Measurements from ENCODE around the gene LONP1. TPM values are rescaled to one million over a fixed set of nuclear protein-coding genes. Genes with fewer than 3 reads are reported as not detected.

LONP1 gene
- polyA plus RNA-seq, 2 of the 4 experiments (the other 2 are of a cell fraction): 42.7 to 68.9 TPM

DNA sequence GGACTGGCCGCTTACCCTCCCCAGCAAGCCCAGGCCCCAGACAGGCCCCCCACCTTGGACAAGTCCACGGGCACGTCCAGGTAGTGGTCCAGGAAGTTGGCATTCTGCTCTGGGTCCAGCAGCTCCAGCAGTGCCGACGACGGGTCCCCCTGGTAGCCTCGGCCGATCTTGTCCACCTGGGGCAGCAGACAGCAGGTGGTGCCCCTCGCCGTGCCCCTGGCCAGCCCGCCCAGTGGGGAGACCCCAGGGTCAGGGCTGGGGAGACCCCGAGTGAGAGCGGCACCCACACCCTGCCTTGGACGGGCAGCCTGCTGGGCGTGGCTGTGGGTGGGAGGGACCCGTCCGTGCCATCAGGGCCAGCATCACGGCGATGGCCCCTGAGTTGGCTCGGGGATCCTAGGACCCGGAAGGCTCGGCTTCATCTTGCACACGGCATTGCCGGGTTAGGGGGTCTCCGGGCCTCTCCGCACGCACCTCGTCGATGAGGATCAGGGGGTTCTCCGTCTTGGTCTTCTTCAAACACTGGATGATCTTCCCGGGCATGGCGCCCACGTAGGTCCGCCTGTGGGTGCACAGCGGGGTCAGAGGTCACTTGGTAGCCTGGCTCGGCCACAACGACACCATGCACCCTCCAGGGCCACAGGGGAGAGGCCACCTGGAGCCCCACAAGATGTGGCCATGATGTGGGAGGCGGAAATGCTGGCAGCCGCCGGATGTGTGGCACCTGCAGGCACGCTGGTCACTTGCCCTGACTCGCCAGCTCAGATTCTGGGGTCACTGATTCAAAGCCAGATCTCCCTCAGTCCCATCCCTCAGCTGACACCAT lies 23.5 kb downstream of the LONP1 start:
- no peaks in the 10 kb centered on the region for H3K9me3 ChIP-seq
- ATAC-seq (no peak), DNase-seq (ENCODE audit: low read depth in 1 of 2, low spot score in 1 of 2) (no peak), FAIRE-seq (no peak)
- no peak overlapping the region for H3K27ac ChIP-seq
- ChIA-PET CTCF (no interaction called here), POLR2A (no interaction called here)
- H3K4me2 ChIP-seq: no peak overlapping the region
- peaks cover 13% of the 10 kb centered on the region for H3K4me1 ChIP-seq
- 91% methylated on average over 13 of the region's 42 CpGs for WGBS (ENCODE audit: missing lambda C conversion rate)
- no peak overlapping the region for H3K4me3 ChIP-seq
- TF ChIP-seq POLR2AphosphoS2 (conservative IDR thresholded peaks at IDR 0.05; ENCODE audit: low read length) (no peak), ZNF302 (CRISPR knock-in tag; IDR thresholded peaks at IDR 0.05) (no peak), MAZ (IDR thresholded peaks at IDR 0.05; ENCODE audit: borderline replicate concordance, low read depth, low read length) (no peak), EHF (CRISPR knock-in tag; IDR thresholded peaks at IDR 0.05) (no peak), POLR2A (IDR thresholded peaks at IDR 0.05; ENCODE audit: low read length) (no peak), RAD21 (conservative IDR thresholded peaks at IDR 0.05 in 1 of 2, IDR thresholded peaks at IDR 0.05 in 1 of 2) (no peak), CHD2 (IDR thresholded peaks at IDR 0.05; ENCODE audit: low read length, partially characterized antibody) (no peak), CBX2 (IDR thresholded peaks at IDR 0.05; ENCODE audit: borderline replicate concordance, low read depth) (no peak), HEYL (CRISPR knock-in tag; IDR thresholded peaks at IDR 0.05) (no peak), ZFP36 (IDR thresholded peaks at IDR 0.05; ENCODE audit: borderline replicate concordance, partially characterized antibody) (no peak), TFCP2L1 (CRISPR knock-in tag; IDR thresholded peaks at IDR 0.05) (no peak), BHLHE40 (IDR thresholded peaks at IDR 0.05; ENCODE audit: low read depth, low read length) (no peak), ESRRA (IDR thresholded peaks at IDR 0.05; ENCODE audit: borderline replicate concordance, low read length) (no peak), KDM5A (IDR thresholded peaks at IDR 0.05) (no peak), NFE2L2 (conservative IDR thresholded peaks at IDR 0.05; ENCODE audit: low read length) (no peak), HOXB5 (CRISPR knock-in tag; IDR thresholded peaks at IDR 0.05) (no peak)
- TF ChIP-seq, protein P1, sequence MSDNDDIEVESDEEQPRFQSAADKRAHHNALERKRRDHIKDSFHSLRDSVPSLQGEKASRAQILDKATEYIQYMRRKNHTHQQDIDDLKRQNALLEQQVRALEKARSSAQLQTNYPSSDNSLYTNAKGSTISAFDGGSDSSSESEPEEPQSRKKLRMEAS (IDR thresholded peaks at IDR 0.05): no peak
- TF ChIP-seq, protein P2, sequence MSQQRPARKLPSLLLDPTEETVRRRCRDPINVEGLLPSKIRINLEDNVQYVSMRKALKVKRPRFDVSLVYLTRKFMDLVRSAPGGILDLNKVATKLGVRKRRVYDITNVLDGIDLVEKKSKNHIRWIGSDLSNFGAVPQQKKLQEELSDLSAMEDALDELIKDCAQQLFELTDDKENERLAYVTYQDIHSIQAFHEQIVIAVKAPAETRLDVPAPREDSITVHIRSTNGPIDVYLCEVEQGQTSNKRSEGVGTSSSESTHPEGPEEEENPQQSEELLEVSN (IDR thresholded peaks at IDR 0.05; ENCODE audit: borderline replicate concordance, low read depth): no peak
- TF ChIP-seq, protein P3, sequence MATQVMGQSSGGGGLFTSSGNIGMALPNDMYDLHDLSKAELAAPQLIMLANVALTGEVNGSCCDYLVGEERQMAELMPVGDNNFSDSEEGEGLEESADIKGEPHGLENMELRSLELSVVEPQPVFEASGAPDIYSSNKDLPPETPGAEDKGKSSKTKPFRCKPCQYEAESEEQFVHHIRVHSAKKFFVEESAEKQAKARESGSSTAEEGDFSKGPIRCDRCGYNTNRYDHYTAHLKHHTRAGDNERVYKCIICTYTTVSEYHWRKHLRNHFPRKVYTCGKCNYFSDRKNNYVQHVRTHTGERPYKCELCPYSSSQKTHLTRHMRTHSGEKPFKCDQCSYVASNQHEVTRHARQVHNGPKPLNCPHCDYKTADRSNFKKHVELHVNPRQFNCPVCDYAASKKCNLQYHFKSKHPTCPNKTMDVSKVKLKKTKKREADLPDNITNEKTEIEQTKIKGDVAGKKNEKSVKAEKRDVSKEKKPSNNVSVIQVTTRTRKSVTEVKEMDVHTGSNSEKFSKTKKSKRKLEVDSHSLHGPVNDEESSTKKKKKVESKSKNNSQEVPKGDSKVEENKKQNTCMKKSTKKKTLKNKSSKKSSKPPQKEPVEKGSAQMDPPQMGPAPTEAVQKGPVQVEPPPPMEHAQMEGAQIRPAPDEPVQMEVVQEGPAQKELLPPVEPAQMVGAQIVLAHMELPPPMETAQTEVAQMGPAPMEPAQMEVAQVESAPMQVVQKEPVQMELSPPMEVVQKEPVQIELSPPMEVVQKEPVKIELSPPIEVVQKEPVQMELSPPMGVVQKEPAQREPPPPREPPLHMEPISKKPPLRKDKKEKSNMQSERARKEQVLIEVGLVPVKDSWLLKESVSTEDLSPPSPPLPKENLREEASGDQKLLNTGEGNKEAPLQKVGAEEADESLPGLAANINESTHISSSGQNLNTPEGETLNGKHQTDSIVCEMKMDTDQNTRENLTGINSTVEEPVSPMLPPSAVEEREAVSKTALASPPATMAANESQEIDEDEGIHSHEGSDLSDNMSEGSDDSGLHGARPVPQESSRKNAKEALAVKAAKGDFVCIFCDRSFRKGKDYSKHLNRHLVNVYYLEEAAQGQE (IDR thresholded peaks at IDR 0.05): no peak

DNA sequence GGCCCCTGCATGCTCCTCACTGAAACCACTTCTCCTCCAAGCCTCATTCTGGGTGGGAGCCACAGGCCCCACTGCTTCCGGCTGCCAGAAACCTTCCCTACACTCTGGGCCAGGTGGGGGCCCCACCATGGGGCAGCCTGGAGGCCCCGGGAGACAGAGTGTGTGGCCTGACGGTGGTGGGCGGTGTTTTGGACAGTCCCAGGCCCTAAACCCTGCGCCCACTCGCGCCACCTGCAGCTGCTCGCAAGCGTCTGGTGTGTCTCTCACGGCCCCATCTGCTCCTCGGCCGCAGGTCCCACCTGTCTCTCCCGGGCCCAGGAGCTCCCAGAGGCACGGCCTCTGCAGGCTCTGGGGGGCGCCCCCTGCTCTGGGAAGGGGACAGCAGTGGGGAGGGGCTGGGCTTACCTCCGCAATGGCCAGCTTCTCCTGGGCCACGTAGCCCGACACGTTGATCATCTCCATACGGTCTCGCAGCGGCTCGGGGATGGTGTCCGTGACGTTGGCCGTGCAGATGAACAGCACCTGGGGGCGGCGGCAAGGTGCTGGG lies 24.2 kb downstream of the LONP1 start:
- CTCF ChIA-PET: no interaction called here

More for the DNA sequence above, 24.2 kb downstream of the LONP1 start:
- H3K27ac ChIP-seq: no peak overlapping the region
- ATAC-seq (no peak), DNase-seq (ENCODE audit: low read depth in 1 of 2, low spot score in 1 of 2) (no peak), FAIRE-seq (no peak)
- H3K4me1 ChIP-seq: peaks cover 13% of the 10 kb centered on the region
- H3K9me3 ChIP-seq: no peaks in the 10 kb centered on the region
- WGBS (ENCODE audit: missing lambda C conversion rate): 97% methylated on average over 11 of the region's 28 CpGs
- no peak overlapping the region for H3K4me2 ChIP-seq
- TF ChIP-seq NR3C1 (IDR thresholded peaks at IDR 0.05): no peak
- TF ChIP-seq, protein P1 (IDR thresholded peaks at IDR 0.05): no peak
- no peak for TF ChIP-seq CBX8 (IDR thresholded peaks at IDR 0.05)
- TF ChIP-seq HOXA7 (CRISPR knock-in tag; IDR thresholded peaks at IDR 0.05): no peak
- no peak for TF ChIP-seq EHMT2 (IDR thresholded peaks at IDR 0.05; ENCODE audit: low read depth)
- TF ChIP-seq JUN (IDR thresholded peaks at IDR 0.05): peak in 1 of 2 experiments; percentile 23; a peak in 1 of 5 replicates
- TF ChIP-seq PBX3 (IDR thresholded peaks at IDR 0.05): no peak
- TF ChIP-seq PHF8 (IDR thresholded peaks at IDR 0.05; ENCODE audit: borderline replicate concordance, low read depth): no peak
- POLR2A ChIA-PET: no interaction called here
- H3K4me3 ChIP-seq: no peak overlapping the region

Data from A549 (cell line).